ENCODE measurements around the gene MNT.

MNT gene

DNA sequence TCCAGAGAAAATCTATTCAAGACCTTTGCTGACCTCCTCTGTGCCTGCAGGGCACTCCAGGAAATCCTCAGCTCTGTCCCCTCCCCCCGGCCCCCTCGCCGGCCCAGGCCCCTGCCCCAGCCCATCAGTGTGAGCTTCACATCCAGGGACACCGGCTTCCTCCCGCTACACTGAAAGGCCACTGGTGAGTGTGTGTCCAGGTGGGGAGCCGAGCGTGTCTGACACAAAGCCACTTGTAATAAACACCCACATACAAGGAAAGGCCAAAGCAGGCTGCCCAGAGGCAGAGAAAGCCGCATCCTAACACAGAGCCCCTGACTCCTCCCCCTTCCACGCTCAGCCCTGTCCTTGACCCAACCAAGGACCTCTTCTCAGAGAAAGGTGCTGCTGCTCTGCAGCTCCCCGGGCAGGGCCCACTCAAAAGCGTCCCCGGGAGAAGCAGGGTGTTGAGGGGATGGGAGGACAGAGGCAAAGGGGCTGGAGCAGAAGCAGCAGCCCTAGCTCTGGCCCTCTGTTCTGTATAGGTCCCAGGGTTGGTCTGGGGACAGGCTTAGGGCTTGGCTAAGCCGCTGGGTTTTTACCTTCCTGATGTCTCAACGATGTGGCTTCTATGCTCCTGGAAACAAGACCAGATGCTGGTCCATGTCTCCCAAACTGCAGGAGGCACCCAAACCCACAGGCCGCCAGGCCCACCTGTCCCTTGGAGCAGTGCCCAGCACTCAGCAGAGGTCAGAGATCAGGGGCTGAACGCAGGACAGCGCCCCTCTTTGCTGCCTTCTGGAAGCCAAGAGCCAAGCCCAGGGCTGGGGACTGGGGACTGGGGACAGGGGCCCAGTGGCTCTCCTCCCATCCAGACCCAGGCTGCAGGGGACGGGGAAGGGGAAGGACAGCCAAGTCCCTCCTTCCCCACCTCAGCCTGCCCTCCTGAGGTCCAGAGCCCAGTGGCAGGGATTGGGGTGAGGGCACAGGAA is 15.3 kb downstream of the MNT start:
- H3K4me3 ChIP-seq (ENCODE audit: low read depth, low read length): no peak overlapping the region
- DNase-seq (ENCODE audit: low read depth): no peak
- TF ChIP-seq, protein P1, sequence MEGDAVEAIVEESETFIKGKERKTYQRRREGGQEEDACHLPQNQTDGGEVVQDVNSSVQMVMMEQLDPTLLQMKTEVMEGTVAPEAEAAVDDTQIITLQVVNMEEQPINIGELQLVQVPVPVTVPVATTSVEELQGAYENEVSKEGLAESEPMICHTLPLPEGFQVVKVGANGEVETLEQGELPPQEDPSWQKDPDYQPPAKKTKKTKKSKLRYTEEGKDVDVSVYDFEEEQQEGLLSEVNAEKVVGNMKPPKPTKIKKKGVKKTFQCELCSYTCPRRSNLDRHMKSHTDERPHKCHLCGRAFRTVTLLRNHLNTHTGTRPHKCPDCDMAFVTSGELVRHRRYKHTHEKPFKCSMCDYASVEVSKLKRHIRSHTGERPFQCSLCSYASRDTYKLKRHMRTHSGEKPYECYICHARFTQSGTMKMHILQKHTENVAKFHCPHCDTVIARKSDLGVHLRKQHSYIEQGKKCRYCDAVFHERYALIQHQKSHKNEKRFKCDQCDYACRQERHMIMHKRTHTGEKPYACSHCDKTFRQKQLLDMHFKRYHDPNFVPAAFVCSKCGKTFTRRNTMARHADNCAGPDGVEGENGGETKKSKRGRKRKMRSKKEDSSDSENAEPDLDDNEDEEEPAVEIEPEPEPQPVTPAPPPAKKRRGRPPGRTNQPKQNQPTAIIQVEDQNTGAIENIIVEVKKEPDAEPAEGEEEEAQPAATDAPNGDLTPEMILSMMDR (conservative IDR thresholded peaks at IDR 0.05; ENCODE audit: low read depth, low read length): no peak

DNA sequence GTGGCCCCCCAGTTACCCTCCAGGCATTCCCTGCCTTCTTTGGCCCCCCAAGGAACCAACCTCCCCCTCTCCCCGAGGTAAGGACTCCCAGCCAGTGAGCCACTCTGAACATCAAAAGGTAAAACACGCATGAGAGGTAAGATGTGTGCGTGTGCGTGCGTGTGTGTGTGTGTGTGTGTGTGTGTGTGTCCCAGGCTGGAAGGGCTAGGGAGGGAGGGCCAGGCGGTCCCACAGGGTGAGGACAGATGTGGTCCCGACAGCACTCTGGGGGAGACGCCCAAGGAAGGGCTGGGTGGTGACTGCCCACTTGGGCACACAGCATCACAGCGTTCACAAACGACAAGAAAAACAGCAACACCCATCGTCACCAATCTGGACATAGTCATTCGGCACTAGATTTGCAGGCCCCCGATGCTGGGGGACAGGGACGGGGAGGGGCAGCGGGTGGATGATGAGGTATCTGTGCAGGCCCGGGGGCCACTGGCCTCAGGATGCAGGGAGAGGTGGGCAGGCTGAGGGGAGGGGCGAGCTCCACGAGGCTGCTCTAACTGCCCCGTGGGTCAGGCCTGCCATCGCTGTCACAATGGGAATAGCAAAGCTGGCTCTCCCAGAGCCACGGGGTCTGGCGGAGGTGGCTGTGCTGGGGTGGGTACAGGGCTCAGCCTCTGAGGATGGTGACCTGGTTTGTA is 16.3 kb downstream of the MNT start:
- DNase-seq (ENCODE audit: low read depth): no peak
- TF ChIP-seq, protein P1 (conservative IDR thresholded peaks at IDR 0.05; ENCODE audit: low read depth, low read length): no peak
- H3K4me3 ChIP-seq (ENCODE audit: low read depth, low read length): no peak overlapping the region

GRCh38 chr17:2383628-2384167 is 17.2 kb downstream of the MNT start:
- H3K4me3 ChIP-seq (ENCODE audit: low read depth, low read length): no peak overlapping the region
- TF ChIP-seq, protein P1 (conservative IDR thresholded peaks at IDR 0.05; ENCODE audit: low read depth, low read length): no peak

GRCh38 chr17:2380950-2381649 is 19.8 kb downstream of the MNT start:
- no peak overlapping the region for H3K4me3 ChIP-seq (ENCODE audit: low read depth, low read length)
- no peak for DNase-seq (ENCODE audit: low read depth)
- TF ChIP-seq, protein P1 (conservative IDR thresholded peaks at IDR 0.05; ENCODE audit: low read depth, low read length): no peak

More at GRCh38 chr17:2383628-2384167, 17.2 kb downstream of the MNT start:
- no peak for DNase-seq (ENCODE audit: low read depth)

DNA sequence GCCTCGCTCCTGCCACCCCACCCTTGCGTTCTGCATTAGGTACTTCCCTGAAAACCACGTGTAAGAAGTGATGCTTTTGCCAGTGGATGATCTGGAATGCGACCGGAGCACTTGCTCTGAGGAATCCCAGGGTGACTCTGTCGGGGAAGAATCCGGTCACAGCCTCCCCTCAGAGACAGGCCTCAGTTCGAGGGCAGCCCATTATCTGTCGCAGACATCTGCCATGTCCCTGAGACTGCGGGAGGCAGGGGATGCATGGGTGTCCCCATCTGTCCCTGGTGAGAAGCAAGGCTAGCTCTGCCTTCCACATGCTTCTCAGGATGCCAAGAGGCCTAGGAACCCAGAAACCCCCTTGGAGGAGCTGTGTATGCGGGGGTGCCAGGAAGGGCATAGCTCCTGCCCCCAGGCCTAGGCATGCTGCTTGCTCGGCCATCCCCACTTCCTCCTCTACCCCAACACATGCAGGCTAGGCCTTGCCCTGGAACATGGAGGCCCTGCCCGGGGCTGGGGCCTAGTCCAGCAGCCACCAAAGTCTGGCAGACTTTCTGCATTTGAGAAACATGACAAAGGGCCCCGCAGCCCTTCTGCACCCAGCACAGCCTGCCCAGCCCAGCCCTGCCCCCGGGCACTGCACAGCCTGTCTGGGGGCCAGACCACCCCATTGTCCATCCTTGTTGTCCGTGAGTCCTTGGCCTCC is 20.5 kb downstream of the MNT start:
- DNase-seq (ENCODE audit: low read depth): no peak
- TF ChIP-seq, protein P1 (conservative IDR thresholded peaks at IDR 0.05; ENCODE audit: low read depth, low read length): no peak
- H3K4me3 ChIP-seq (ENCODE audit: low read depth, low read length): no peak overlapping the region

Measured in choroid plexus epithelial cell (primary cell).